Activated naive CD4-positive, alpha-beta T cell treated with anti-CD3 and anti-CD28 coated beads, Interleukin-2, amount 10 ng/mL, durations not matched to agents 7 days and 5 days (primary cell): ENCODE measurements around the gene UBL7.

Experiments used
- CTCF ChIA-PET: fragments of 350-600 bp; sonication (Branson Sonifier 250); formaldehyde crosslinking; loops from one replicate; lab custom pipeline; 2021; ENCODE audit warnings: antibody characterized with exemption; lab: Charles Lee
- DNase-seq: peaks from one replicate; pipeline ENCODE4 v3.0.0-alpha.2; 2020
- H3K27ac Mint-ChIP-seq: one replicate; pipeline ENCODE4 v1.8.0; 2021; ENCODE audit warnings: mild to moderate bottlenecking, moderate library complexity, mixed read lengths
- H3K27me3 Mint-ChIP-seq: one replicate; pipeline ENCODE4 v1.8.0; 2021; ENCODE audit warnings: mild to moderate bottlenecking, mixed read lengths
- H3K36me3 Mint-ChIP-seq: one replicate; pipeline ENCODE4 v1.8.0; 2021; ENCODE audit warnings: mixed read lengths
- H3K4me1 Mint-ChIP-seq: one replicate; pipeline ENCODE4 v1.8.0; 2021; ENCODE audit warnings: mixed read lengths
- H3K4me3 Mint-ChIP-seq: one replicate; pipeline ENCODE4 v1.8.0; 2021; ENCODE audit warnings: mild to moderate bottlenecking, moderate library complexity, mixed read lengths
- H3K9me3 Mint-ChIP-seq: one replicate; pipeline ENCODE4 v1.8.0; 2021; ENCODE audit warnings: mixed read lengths

UBL7 gene

DNA sequence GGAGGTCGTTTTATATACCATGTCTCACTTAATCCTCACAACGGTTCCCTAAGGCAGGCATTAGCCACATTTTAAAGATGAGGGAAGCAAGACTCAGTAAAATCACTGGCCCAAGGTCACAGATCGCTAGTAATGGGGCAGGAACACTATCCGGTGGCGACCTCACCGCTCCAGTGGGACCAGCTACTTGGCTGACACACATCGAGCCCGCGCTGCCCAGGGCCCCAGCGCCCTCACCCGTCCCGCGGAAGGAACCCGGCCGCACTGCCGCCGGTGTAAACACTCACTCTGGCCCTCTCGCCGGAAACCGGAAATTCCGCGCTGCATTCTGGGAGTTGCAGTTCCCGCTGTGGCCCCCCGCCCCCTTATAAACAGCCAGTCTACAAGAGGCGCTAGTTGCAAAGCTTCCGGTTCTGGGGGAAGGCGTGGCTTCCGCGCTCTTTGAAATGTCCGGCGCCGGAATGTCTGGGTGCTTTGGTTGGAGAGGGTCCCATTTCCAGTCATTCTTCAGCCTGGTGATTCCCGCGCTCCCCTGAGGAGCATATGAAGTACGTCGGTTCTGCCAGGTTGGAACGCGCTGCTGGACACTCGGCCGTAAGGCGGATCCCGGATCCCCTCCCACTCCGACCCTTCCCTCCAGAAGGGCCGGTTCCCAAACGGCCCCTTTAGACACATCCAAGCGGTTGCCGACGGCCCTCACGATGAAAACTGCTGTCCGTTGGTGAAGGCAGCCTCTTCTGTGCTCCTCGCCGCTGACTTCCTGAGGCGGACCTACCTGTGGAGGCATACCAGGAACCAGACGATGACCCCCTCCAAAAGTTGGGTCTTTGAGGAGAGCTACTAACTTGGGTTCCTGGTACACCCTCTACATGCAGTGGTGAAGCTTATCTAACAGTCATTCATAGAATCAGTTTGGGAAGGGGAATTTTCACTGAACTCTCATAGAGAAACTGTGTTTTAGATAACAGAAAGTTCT is at the start of gene UBL7:
Gene UBL7 (minus strand): TSS at position 290 of the 976 bp plus-strand sequence. CDS start 2,293 bp downstream, outside the sequence.
- Mint-ChIP-seq H3K4me3 (peak within 1 kb of the TSS; percentile 90), H3K27me3 (no peaks in the 10 kb centered on the region), H3K36me3 (peaks cover 36% of the 10 kb centered on the region), H3K9me3 (peaks cover 9% of the 10 kb centered on the region), H3K4me1 (peaks cover 54% of the 10 kb centered on the region), H3K27ac (peak within 1 kb of the TSS; percentile 88)
- DNase-seq, result peak; percentile 99
- CTCF ChIA-PET, result interaction anchor here (1.0 to 2.3 kb wide), 4 partner anchors 10 to 307 kb away, joined by 3 to 7 read pairs (median 4); no protein-coding TSS in a partner anchor

DNA sequence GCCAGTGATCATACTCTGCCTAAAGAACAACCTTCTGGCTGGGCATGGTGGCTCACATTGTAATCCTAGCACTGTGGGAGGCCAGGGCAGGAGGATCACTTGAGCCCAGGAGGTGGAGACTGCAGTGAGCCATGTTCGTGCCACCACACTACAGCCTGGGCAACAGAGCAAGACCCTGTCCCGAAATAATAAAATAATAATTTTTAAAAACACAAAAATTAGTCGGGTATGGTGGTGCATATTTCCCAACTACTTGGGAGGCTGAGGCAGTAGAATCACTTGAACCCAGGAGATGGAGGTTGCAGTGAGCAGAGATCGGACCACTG is 45.5 kb upstream of the UBL7 start:
- Mint-ChIP-seq H3K4me1 (peaks cover 7% of the 10 kb centered on the region), H3K4me3 (no peak overlapping the region), H3K36me3 (peaks cover 13% of the 10 kb centered on the region), H3K27ac (no peak overlapping the region), H3K27me3 (no peaks in the 10 kb centered on the region), H3K9me3 (no peaks in the 10 kb centered on the region)
- no peak for DNase-seq
- CTCF ChIA-PET, result no interaction called here

DNA sequence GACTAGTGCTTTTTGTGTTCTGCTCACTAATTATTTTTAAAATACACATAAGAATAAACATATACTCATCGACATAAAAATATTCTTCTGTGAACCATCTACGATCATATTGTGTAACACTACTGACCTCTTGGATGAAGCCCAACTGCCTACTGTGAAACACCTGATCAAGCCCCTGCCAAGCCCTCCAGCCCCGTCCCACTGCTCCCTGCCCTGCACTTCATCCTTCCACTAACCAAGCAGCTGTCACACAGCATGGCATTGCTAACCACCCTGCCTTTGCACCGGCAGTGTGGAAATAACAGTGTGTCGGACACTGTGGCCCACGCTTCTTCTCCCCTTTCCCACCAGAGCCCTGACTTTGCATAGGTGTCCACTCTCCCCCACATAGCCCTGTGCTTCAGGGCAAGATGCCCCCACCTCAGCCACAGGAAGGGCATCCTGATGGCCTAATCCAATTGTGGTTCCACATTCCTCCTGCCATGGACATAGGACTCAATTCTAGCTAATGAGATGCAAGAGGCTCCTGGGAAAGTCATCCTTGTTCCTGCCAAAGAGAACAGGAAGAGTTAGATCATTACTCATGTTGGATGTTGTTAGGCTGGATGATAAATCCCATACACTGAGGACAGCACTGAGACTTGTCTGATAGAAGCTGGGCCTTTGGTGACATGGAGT is 45.0 kb upstream of the UBL7 start:
- Mint-ChIP-seq H3K4me1 (peaks cover 2% of the 10 kb centered on the region), H3K4me3 (no peak overlapping the region), H3K36me3 (peaks cover 10% of the 10 kb centered on the region), H3K27me3 (no peaks in the 10 kb centered on the region), H3K27ac (no peak overlapping the region), H3K9me3 (no peaks in the 10 kb centered on the region)
- CTCF ChIA-PET, result no interaction called here
- DNase-seq, result no peak

GRCh38 chr15:74504836-74505235 is 43.9 kb upstream of the UBL7 start:
- H3K9me3 Mint-ChIP-seq, result no peaks in the 10 kb centered on the region
- H3K4me3 Mint-ChIP-seq, result no peak overlapping the region
- no peak overlapping the region for H3K27ac Mint-ChIP-seq
- peaks cover 10% of the 10 kb centered on the region for H3K36me3 Mint-ChIP-seq
- CTCF ChIA-PET, result no interaction called here
- H3K27me3 Mint-ChIP-seq, result no peaks in the 10 kb centered on the region
- no peaks in the 10 kb centered on the region for H3K4me1 Mint-ChIP-seq
- DNase-seq, result no peak

DNA sequence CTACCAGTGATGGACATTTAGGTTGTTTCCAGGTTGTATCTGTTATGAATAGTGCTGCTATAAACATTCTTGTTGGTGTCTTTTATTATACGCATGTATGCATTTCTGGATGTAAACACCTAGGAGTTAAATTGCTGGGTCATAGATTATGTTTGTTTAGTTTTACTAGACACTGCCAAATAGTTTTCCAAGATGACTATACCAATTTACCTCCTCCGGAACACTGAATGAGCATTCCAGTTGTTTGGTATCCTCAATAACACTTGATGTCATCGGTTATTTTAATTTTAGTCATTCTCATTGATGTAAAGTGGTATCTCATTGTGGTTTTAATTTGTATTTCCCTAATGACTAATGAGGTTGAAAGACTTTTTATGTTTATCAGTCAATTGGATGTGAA is 43.5 kb upstream of the UBL7 start:
- no peaks in the 10 kb centered on the region for H3K4me1 Mint-ChIP-seq
- no peak for DNase-seq
- CTCF ChIA-PET, result interaction anchor here (1.1 kb wide), 1 partner anchor 130 kb away, joined by 3 read pairs; no protein-coding TSS in a partner anchor
- no peaks in the 10 kb centered on the region for H3K27me3 Mint-ChIP-seq
- H3K4me3 Mint-ChIP-seq, result no peak overlapping the region
- H3K9me3 Mint-ChIP-seq, result no peaks in the 10 kb centered on the region
- H3K27ac Mint-ChIP-seq, result no peak overlapping the region
- peaks cover 9% of the 10 kb centered on the region for H3K36me3 Mint-ChIP-seq

DNA sequence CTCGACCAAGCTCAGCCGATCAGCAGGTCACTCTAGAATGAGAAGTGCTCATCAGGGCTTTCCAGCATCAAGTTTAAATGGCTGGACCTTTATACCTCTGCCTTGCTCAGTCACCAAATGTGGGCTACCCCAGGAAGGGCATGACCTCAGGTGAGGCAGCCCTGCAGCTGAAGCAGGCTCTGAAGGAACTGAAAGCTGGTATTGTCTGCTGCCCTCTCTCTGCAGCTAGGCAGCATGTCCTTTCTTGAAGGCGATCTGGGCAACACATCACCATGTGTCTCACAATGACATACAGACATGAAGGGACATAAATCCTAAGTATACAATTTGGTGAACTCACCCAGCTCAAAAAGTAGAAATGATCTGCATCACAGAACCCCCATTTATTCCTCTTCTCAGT is 41.3 kb upstream of the UBL7 start:
- no peaks in the 10 kb centered on the region for H3K9me3 Mint-ChIP-seq
- CTCF ChIA-PET, result interaction anchor here (0.6 kb wide), 1 partner anchor 147 kb away, joined by 3 read pairs; no protein-coding TSS in a partner anchor
- no peaks in the 10 kb centered on the region for H3K4me1 Mint-ChIP-seq
- H3K36me3 Mint-ChIP-seq, result peaks cover 8% of the 10 kb centered on the region
- H3K27me3 Mint-ChIP-seq, result no peaks in the 10 kb centered on the region
- no peak overlapping the region for H3K4me3 Mint-ChIP-seq
- no peak for DNase-seq
- H3K27ac Mint-ChIP-seq, result no peak overlapping the region

DNA sequence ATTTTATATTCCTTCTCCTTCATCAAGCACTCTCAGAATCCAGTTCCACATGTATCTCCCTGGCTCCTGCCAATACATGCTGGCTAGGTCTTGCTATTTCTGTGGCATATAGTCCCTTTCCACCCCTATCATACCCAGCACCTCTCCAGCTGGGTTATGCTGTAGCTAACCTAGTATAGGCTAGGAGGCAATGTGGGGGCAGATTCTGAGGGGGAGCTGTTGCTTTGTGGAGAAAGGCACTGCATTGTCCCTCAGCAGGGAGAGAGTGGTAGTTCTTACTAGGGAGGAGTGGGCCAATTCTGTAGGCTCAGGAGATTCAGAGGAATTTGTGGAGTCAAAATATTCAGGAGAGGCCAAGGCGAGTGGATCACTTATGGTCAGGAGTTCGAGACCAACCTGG is 39.4 kb upstream of the UBL7 start:
- Mint-ChIP-seq H3K27me3 (no peaks in the 10 kb centered on the region), H3K27ac (no peak overlapping the region), H3K36me3 (peaks cover 8% of the 10 kb centered on the region), H3K4me3 (no peak overlapping the region), H3K4me1 (no peaks in the 10 kb centered on the region), H3K9me3 (no peaks in the 10 kb centered on the region)
- CTCF ChIA-PET, result interaction anchor here (0.5 kb wide), 1 partner anchor 59 kb away, joined by 3 read pairs; no protein-coding TSS in a partner anchor
- no peak for DNase-seq

- no peak overlapping the region for H3K4me3 Mint-ChIP-seq
- no peak for DNase-seq
- no peaks in the 10 kb centered on the region for H3K27me3 Mint-ChIP-seq
- H3K27ac Mint-ChIP-seq, result no peak overlapping the region
- CTCF ChIA-PET, result interaction anchor here (1.2 kb wide), 1 partner anchor 10 kb away, joined by 4 read pairs; no protein-coding TSS in a partner anchor
- peaks cover 8% of the 10 kb centered on the region for H3K36me3 Mint-ChIP-seq
- H3K9me3 Mint-ChIP-seq, result no peaks in the 10 kb centered on the region
- no peaks in the 10 kb centered on the region for H3K4me1 Mint-ChIP-seq
These were observed 38.4 kb upstream of the UBL7 start for GRCh38 chr15:74499366-74499765.

DNA sequence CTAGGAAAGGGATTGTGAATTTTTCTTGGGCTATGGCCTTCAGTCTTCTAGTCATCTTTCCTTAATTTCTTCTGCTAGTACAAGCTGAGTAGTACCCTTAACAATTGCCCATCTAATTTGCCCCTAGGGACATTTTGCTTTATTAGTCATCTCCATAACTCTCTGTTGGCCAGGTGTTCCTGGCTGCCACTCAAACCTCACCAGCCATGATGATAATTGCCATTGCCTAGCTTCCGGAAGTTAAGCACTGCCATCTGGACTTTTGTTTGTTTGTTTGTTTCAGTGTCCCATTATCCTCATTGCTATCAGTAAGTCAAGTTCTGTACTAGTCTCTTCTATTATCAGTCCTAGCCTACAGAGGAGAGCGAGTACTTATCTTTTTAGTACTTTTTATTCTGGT is 36.6 kb upstream of the UBL7 start:
- Mint-ChIP-seq H3K9me3 (no peaks in the 10 kb centered on the region), H3K36me3 (no peaks in the 10 kb centered on the region), H3K27ac (no peak overlapping the region), H3K27me3 (no peaks in the 10 kb centered on the region), H3K4me3 (no peak overlapping the region), H3K4me1 (no peaks in the 10 kb centered on the region)
- CTCF ChIA-PET, result no interaction called here
- no peak for DNase-seq

DNA sequence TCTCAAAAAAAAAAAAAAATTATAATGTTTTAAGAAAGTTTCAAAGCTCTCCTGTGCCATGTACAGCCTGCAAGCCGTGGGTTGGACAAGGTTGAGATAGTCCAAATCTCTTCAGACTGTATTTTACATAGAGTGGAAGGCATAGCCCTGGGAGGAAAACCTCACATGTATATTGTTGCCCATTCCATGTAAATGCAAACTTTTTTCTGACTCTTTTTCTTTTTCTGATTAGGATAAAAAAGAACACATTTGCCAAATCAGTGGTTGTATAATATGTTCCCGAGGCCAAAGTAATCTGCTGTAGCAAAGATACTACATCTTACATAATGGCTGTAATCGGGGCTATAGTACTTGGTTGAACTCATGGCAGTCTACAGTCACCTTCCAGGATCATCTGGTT is 35.7 kb upstream of the UBL7 start:
- no peak for DNase-seq
- Mint-ChIP-seq H3K27me3 (no peaks in the 10 kb centered on the region), H3K27ac (no peak overlapping the region), H3K36me3 (peaks cover 3% of the 10 kb centered on the region), H3K9me3 (no peaks in the 10 kb centered on the region), H3K4me1 (no peaks in the 10 kb centered on the region), H3K4me3 (no peak overlapping the region)
- CTCF ChIA-PET, result no interaction called here

DNA sequence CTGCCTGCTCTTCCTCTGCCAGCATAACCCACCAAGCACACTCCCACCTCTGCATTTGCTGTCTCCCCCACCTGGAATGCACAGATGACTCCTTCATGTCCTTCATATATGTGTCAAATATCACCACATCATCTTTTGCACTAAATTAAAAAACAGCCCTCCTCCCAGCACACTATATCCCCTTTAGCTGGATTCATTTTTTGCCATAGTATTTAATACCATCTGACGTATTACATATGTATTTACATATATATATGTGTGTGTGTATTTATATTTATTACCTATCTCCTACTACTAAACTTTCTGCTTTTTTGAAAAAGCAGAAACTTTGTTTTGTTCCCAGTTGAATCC is 29.4 kb upstream of the UBL7 start:
- CTCF ChIA-PET, result interaction anchor here (0.6 to 3.0 kb wide), 9 partner anchors 22 to 315 kb away, joined by 3 to 16 read pairs (median 3); no protein-coding TSS in a partner anchor
- no peak for DNase-seq
- Mint-ChIP-seq H3K4me1 (peaks cover 20% of the 10 kb centered on the region), H3K4me3 (peak overlapping the region; percentile 25), H3K27me3 (no peaks in the 10 kb centered on the region), H3K9me3 (no peaks in the 10 kb centered on the region), H3K27ac (peak overlapping the region; percentile 84), H3K36me3 (peaks cover 7% of the 10 kb centered on the region)

GRCh38 chr15:74489518-74490338 is 28.8 kb upstream of the UBL7 start:
- Mint-ChIP-seq H3K27me3 (no peaks in the 10 kb centered on the region), H3K4me3 (peak overlapping the region; percentile 33), H3K4me1 (peaks cover 20% of the 10 kb centered on the region), H3K27ac (peak overlapping the region; percentile 84), H3K36me3 (peaks cover 7% of the 10 kb centered on the region), H3K9me3 (no peaks in the 10 kb centered on the region)
- CTCF ChIA-PET, result interaction anchor here (0.7 to 3.0 kb wide), 17 partner anchors 10 to 161 kb away, joined by 3 to 16 read pairs (median 3); no protein-coding TSS in a partner anchor
- DNase-seq, result peak; percentile 85

- Mint-ChIP-seq H3K36me3 (peaks cover 9% of the 10 kb centered on the region), H3K27ac (no peak overlapping the region)
- CTCF ChIA-PET, result interaction anchor here (0.8 to 3.0 kb wide), 10 partner anchors 11 to 116 kb away, joined by 3 to 16 read pairs (median 4); no protein-coding TSS in a partner anchor
These were observed 27.8 kb upstream of the UBL7 start for GRCh38 chr15:74488776-74489175.

More at GRCh38 chr15:74488776-74489175, 27.8 kb upstream of the UBL7 start:
- H3K4me3 Mint-ChIP-seq, result no peak overlapping the region
- no peak for DNase-seq
- no peaks in the 10 kb centered on the region for H3K9me3 Mint-ChIP-seq
- H3K27me3 Mint-ChIP-seq, result no peaks in the 10 kb centered on the region
- peaks cover 20% of the 10 kb centered on the region for H3K4me1 Mint-ChIP-seq
